ENCODE measurements around the gene SLC7A4. TPM values are rescaled to one million over a fixed set of nuclear protein-coding genes. Genes with fewer than 3 reads are reported as not detected.

The SLC7A4 gene
- total RNA-seq, 1 donor = 0.36 TPM

GRCh38 chr22:21045585-21046294 lies 13.4 kb upstream of the SLC7A4 start, which contains the start of gene LRRC74B:
TSS of gene LRRC74B (plus strand) at chr22:21045946. CDS start at chr22:21045987, 41 bp downstream.
- peak within 1 kb of the TSS; percentile 95 for H3K27ac ChIP-seq (ENCODE audit: low read depth, low read length)
- no peaks in the 10 kb centered on the region for H3K79me2 ChIP-seq (ENCODE audit: insufficient read depth, low read length)
- no peaks in the 10 kb centered on the region for H3K27me3 ChIP-seq (ENCODE audit: insufficient read depth, low read length)
- no peaks in the 10 kb centered on the region for H4K20me1 ChIP-seq (ENCODE audit: insufficient read depth, low read length)
- peak within 1 kb of the TSS; percentile 88 for H3K4me2 ChIP-seq (ENCODE audit: insufficient read depth, low read length)
- peak; percentile 99 for DNase-seq (ENCODE audit: insufficient read length, low spot score, missing footprints)
- no peaks in the 10 kb centered on the region for H3K36me3 ChIP-seq (ENCODE audit: insufficient read depth, low read length)
- no peaks in the 10 kb centered on the region for H3K9me3 ChIP-seq (ENCODE audit: low read depth, low read length)
- H3K4me1 ChIP-seq (ENCODE audit: insufficient read depth, low read length) = peaks cover 44% of the 10 kb centered on the region
- peak within 1 kb of the TSS; percentile 79 for H3K4me3 ChIP-seq (ENCODE audit: insufficient read depth, low read length)
- TF ChIP-seq CTCF (IDR thresholded peaks at IDR 0.05; ENCODE audit: extremely low read depth, low read depth, low read length) = no peak
- H2AFZ ChIP-seq (ENCODE audit: low read length) = peak within 1 kb of the TSS; percentile 99

DNA sequence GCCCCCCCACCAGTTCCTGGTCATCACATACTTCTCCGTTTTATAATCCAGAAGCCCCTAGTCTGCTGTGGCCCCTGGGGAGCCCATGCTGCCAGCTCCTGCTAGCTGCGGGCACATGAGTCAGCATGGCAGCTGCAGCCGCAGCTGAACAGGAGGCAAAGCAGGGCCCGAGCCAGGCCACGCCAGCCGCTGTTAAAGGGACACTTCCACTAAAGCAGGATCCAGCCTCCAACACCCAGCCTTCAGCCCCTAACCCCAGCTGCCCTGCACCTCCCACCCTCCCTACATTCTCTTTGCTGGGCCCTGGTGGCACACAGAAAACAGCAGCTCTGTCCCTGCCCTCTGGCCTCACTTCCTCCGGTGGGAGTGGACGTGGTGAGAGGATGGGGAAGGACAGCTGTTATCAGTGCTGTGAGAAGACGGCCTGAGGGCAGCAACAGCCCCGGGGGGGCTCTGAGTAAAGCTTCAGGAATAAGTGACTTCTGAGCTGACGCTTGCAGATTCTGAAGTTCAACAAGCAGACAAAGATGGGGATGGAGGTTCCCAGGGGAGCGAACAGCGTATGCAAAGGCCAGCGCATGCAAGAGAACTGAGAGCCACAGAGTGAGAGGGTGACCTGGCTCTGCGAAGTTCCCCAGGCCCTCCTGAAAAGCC lies 12.7 kb upstream of the SLC7A4 start:
- no peak for TF ChIP-seq CTCF (IDR thresholded peaks at IDR 0.05; ENCODE audit: extremely low read depth, low read depth, low read length)
- Histone ChIP-seq H3K4me3 (ENCODE audit: insufficient read depth, low read length) (peak overlapping the region; percentile 79), H2AFZ (ENCODE audit: low read length) (peak overlapping the region; percentile 85), H3K9me3 (ENCODE audit: low read depth, low read length) (no peaks in the 10 kb centered on the region), H3K27ac (ENCODE audit: low read depth, low read length) (peak overlapping the region; percentile 95), H3K4me1 (ENCODE audit: insufficient read depth, low read length) (peaks cover 44% of the 10 kb centered on the region), H4K20me1 (ENCODE audit: insufficient read depth, low read length) (no peaks in the 10 kb centered on the region), H3K27me3 (ENCODE audit: insufficient read depth, low read length) (no peaks in the 10 kb centered on the region), H3K79me2 (ENCODE audit: insufficient read depth, low read length) (no peaks in the 10 kb centered on the region), H3K36me3 (ENCODE audit: insufficient read depth, low read length) (no peaks in the 10 kb centered on the region), H3K4me2 (ENCODE audit: insufficient read depth, low read length) (peak overlapping the region; percentile 88)
- DNase-seq (ENCODE audit: insufficient read length, low spot score, missing footprints) = peak; percentile 90

DNA sequence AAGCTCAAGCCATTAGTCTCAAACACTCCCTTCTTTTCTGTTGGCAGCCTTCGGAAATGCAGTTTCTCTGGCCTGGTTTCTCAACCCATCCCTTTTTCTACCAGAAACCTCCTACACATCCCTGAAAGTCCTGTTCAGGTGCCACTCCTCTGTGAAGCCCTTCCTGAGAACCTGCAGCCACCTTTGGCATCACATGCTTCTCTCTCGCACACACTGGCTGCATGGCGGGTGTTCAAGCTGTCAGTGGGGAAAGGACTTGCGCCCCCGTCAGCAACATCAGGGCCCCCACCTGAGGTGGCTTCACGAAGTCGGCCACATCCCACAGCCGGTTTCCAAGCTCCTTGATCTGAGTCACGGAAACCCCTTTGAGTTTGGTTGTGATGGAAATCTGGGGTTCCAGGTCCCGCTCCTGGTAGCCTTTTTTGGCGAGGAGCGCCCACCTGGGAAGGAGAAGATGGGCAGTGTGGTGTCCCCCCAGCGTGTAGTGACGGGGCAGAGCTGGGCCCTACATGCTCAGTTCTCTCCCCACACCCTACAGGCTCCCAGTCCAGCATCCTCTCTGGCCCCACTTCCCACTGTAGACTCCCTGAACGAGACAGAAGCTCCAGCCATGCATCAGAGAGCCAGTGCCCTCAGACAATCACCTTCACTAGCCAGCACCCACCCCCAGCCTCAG lies 11.6 kb upstream of the SLC7A4 start:
- peaks cover 44% of the 10 kb centered on the region for H3K4me1 ChIP-seq (ENCODE audit: insufficient read depth, low read length)
- no peaks in the 10 kb centered on the region for H3K9me3 ChIP-seq (ENCODE audit: low read depth, low read length)
- peak overlapping the region; percentile 45 for H3K4me2 ChIP-seq (ENCODE audit: insufficient read depth, low read length)
- peak overlapping the region; percentile 95 for H3K27ac ChIP-seq (ENCODE audit: low read depth, low read length)
- H2AFZ ChIP-seq (ENCODE audit: low read length) = no peak overlapping the region
- no peak overlapping the region for H3K4me3 ChIP-seq (ENCODE audit: insufficient read depth, low read length)
- no peaks in the 10 kb centered on the region for H3K36me3 ChIP-seq (ENCODE audit: insufficient read depth, low read length)
- H3K27me3 ChIP-seq (ENCODE audit: insufficient read depth, low read length) = no peaks in the 10 kb centered on the region
- H4K20me1 ChIP-seq (ENCODE audit: insufficient read depth, low read length) = no peaks in the 10 kb centered on the region
- TF ChIP-seq CTCF (IDR thresholded peaks at IDR 0.05; ENCODE audit: extremely low read depth, low read depth, low read length) = no peak
- no peaks in the 10 kb centered on the region for H3K79me2 ChIP-seq (ENCODE audit: insufficient read depth, low read length)
- DNase-seq (ENCODE audit: insufficient read length, low spot score, missing footprints) = peak; percentile 63
